K562 (cell line): Measurements from ENCODE around the gene SLC38A8. TPM values are rescaled to one million over a fixed set of nuclear protein-coding genes. Genes with fewer than 3 reads are reported as not detected.

Experiments
- ATF3 ChIP-seq, 2 experiments: fragments of 450-650 bp in 1 of 2; sonication (generic) in 1 of 2; formaldehyde crosslinking in 1 of 2; IDR thresholded peaks in 1 of 2; conservative IDR thresholded peaks in 1 of 2; 2 replicates each; pipeline versions ENCODE4 v1.6.1 to v1.8.1; 2016 to 2023; ENCODE audit warnings: mild to moderate bottlenecking in 2 of 2, moderate library complexity in 2 of 2, inconsistent platforms in 1 of 2, missing genetic modification reagents in 1 of 2
- BRCA1 ChIP-seq, 2 experiments: fragments of 450-650 bp in 1 of 2; sonication (generic) in 1 of 2; formaldehyde crosslinking in 1 of 2; IDR thresholded peaks; 2 replicates each; pipeline versions ENCODE4 v1.5.0 to v1.6.1; 2017 to 2020; ENCODE audit warnings: mild to moderate bottlenecking in 1 of 2, missing genetic modification reagents in 1 of 2
- MYC ChIP-seq, 2 experiments: fragments of 250-450 bp in 1 of 2; sonication (Bioruptor Pico) in 1 of 2; IDR thresholded peaks; 2 replicates each; pipeline versions ENCODE4 v1.5.1 to v1.6.1; 2012 to 2021; ENCODE audit warnings: low read depth in 2 of 2, borderline replicate concordance in 1 of 2, improper control_type of control experiment in 1 of 2, low read length in 1 of 2, mild to moderate bottlenecking in 1 of 2, moderate library complexity in 1 of 2
- RERE ChIP-seq: sonication (generic); formaldehyde crosslinking; IDR thresholded peaks from 2 replicates; pipeline ENCODE4 v1.8.0; 2023; ENCODE audit warnings: missing genetic modification reagents, mild to moderate bottlenecking, borderline replicate concordance
- ZNF324 ChIP-seq: fragments of 250-450 bp; sonication (Bioruptor Pico); IDR thresholded peaks from 2 replicates; pipeline ENCODE4 v1.4.0; 2020; ENCODE audit warnings: mild to moderate bottlenecking
- polyA plus RNA-seq, 8 experiments: library from polyadenylated mRNA; depleted of rRNA in 4 of 8; stranded (reverse) in 5 of 8; unstranded in 3 of 8; fragments of >200 nt; fragmentation: Nextera tagmentation in 2 of 8; fragmentation: Illumina TruSeq in 1 of 8; extraction: Ambion mirVana in 2 of 8; extraction: Trizol in 1 of 8; gene quantifications; 2 replicates each; pipeline versions ENCODE4 v1.2.1 to v1.2.3, GENCODE V29; 2011 to 2014; ENCODE audit warnings: inconsistent platforms in 1 of 8, missing spikeins in 1 of 8
- total RNA-seq, 7 experiments: library from RNA; depleted of rRNA in 6 of 7; stranded (reverse); fragments of >200 nt in 6 of 7; fragmentation: Illumina TruSeq in 2 of 7; extraction: Trizol in 2 of 7; gene quantifications; 2 replicates each; pipeline versions ENCODE4 v1.2.1 to v1.2.3, GENCODE V29; 2011 to 2021; ENCODE audit warnings: low replicate concordance in 1 of 7

The SLC38A8 gene
- total and polyA plus RNA-seq, 9 of the 15 experiments (the other 6 are each of a cell fraction or from before 2014, with no cell fraction given): 0.28 TPM; not detected in 8

GRCh38 chr16:83994087-83994486 lies 48.5 kb downstream of the SLC38A8 start (continued):
- TF ChIP-seq ATF3 (IDR thresholded peaks at IDR 0.05): peak; percentile 88
- TF ChIP-seq ATF3 (CRISPR knock-in tag; conservative IDR thresholded peaks at IDR 0.05): no peak
- TF ChIP-seq ZNF324 (CRISPR knock-in tag): no peak
- no peak for TF ChIP-seq BRCA1 (IDR thresholded peaks at IDR 0.05)
- TF ChIP-seq BRCA1 (CRISPR knock-in tag; IDR thresholded peaks at IDR 0.05): no peak
- no peak for TF ChIP-seq MYC (IDR thresholded peaks at IDR 0.05; ENCODE audit: low read depth, low read length)
- no peak for TF ChIP-seq MYC (CRISPR knock-in tag; IDR thresholded peaks at IDR 0.05; ENCODE audit: borderline replicate concordance, low read depth)
- no peak for TF ChIP-seq RERE (CRISPR knock-in tag)
